ENCODE measurements around the gene SMARCA2. TPM values are rescaled to one million over a fixed set of nuclear protein-coding genes. Genes with fewer than 3 reads are reported as not detected.

Gene SMARCA2
- total and polyA plus RNA-seq, 8 donors = 20.5 to 242 (median 78.5) TPM

GRCh38 chr9:1994180-1994579, 21.0 kb upstream of the SMARCA2 start:
- WGBS, 5 donors = 34 to 62% (median 49%) methylated on average over 5 of the region's 5 CpGs
- H3K27me3 ChIP-seq = no peaks in the 10 kb centered on the region
- no peak overlapping the region for H3K27ac ChIP-seq
- TF ChIP-seq, protein P1, sequence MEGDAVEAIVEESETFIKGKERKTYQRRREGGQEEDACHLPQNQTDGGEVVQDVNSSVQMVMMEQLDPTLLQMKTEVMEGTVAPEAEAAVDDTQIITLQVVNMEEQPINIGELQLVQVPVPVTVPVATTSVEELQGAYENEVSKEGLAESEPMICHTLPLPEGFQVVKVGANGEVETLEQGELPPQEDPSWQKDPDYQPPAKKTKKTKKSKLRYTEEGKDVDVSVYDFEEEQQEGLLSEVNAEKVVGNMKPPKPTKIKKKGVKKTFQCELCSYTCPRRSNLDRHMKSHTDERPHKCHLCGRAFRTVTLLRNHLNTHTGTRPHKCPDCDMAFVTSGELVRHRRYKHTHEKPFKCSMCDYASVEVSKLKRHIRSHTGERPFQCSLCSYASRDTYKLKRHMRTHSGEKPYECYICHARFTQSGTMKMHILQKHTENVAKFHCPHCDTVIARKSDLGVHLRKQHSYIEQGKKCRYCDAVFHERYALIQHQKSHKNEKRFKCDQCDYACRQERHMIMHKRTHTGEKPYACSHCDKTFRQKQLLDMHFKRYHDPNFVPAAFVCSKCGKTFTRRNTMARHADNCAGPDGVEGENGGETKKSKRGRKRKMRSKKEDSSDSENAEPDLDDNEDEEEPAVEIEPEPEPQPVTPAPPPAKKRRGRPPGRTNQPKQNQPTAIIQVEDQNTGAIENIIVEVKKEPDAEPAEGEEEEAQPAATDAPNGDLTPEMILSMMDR (IDR thresholded peaks at IDR 0.05) = no peak
- TF ChIP-seq POLR2A (IDR thresholded peaks at IDR 0.05) = no peak
- TF ChIP-seq POLR2AphosphoS5 (IDR thresholded peaks at IDR 0.05) = no peak
- no peak for TF ChIP-seq EP300 (IDR thresholded peaks at IDR 0.05)
- DNase-seq = no peak
- H3K4me1 ChIP-seq = no peaks in the 10 kb centered on the region
- intact Hi-C loops (cut with DNase I; ENCODE audit: low total_unique reads) = no loop called here
- no peaks in the 10 kb centered on the region for H3K36me3 ChIP-seq
- H3K4me3 ChIP-seq = no peak overlapping the region
- H3K9me3 ChIP-seq = no peaks in the 10 kb centered on the region

- intact Hi-C loops (cut with DNase I; ENCODE audit: low total_unique reads) = no loop called here
- no peaks in the 10 kb centered on the region for H3K27me3 ChIP-seq
- no peak for DNase-seq
- no peaks in the 10 kb centered on the region for H3K9me3 ChIP-seq
- H3K4me1 ChIP-seq = no peaks in the 10 kb centered on the region
- TF ChIP-seq, protein P1 (IDR thresholded peaks at IDR 0.05) = no peak
- TF ChIP-seq POLR2AphosphoS5 (IDR thresholded peaks at IDR 0.05) = no peak
- TF ChIP-seq EP300 (IDR thresholded peaks at IDR 0.05) = no peak
- TF ChIP-seq POLR2A (IDR thresholded peaks at IDR 0.05) = no peak
- H3K4me3 ChIP-seq = no peak overlapping the region
- WGBS, 5 donors = 77 to 91% (median 89%) methylated on average over 1 of the region's 1 CpG
- no peak overlapping the region for H3K27ac ChIP-seq
- H3K36me3 ChIP-seq = no peaks in the 10 kb centered on the region
Measured at GRCh38 chr9:1995084-1995483, 20.1 kb upstream of the SMARCA2 start.

- no peak for DNase-seq
- 83 to 88% (median 85%) methylated on average over 6 of the region's 6 CpGs for WGBS, 5 donors
- Histone ChIP-seq H3K27ac (no peak overlapping the region), H3K4me1 (no peaks in the 10 kb centered on the region), H3K9me3 (no peaks in the 10 kb centered on the region), H3K4me3 (no peak overlapping the region), H3K27me3 (no peaks in the 10 kb centered on the region), H3K36me3 (no peaks in the 10 kb centered on the region)
- intact Hi-C loops (cut with DNase I; ENCODE audit: low total_unique reads) = no loop called here
- TF ChIP-seq POLR2A (IDR thresholded peaks at IDR 0.05) = no peak
- TF ChIP-seq, protein P1 (IDR thresholded peaks at IDR 0.05) = no peak
- TF ChIP-seq EP300 (IDR thresholded peaks at IDR 0.05) = no peak
- no peak for TF ChIP-seq POLR2AphosphoS5 (IDR thresholded peaks at IDR 0.05)
Measured at GRCh38 chr9:1996156-1996555, 19.0 kb upstream of the SMARCA2 start.

GRCh38 chr9:1997646-1998045, 17.5 kb upstream of the SMARCA2 start:
- Histone ChIP-seq H3K36me3 (no peaks in the 10 kb centered on the region), H3K27me3 (no peaks in the 10 kb centered on the region), H3K27ac (no peak overlapping the region), H3K4me1 (no peaks in the 10 kb centered on the region), H3K9me3 (no peaks in the 10 kb centered on the region), H3K4me3 (no peak overlapping the region)
- TF ChIP-seq, protein P1 (IDR thresholded peaks at IDR 0.05) = no peak
- no peak for TF ChIP-seq POLR2A (IDR thresholded peaks at IDR 0.05)
- no peak for TF ChIP-seq POLR2AphosphoS5 (IDR thresholded peaks at IDR 0.05)
- no peak for TF ChIP-seq EP300 (IDR thresholded peaks at IDR 0.05)
- no peak for DNase-seq
- intact Hi-C loops (cut with DNase I; ENCODE audit: low total_unique reads) = no loop called here
- 72 to 88% (median 84%) methylated on average over 2 of the region's 2 CpGs for WGBS, 5 donors
